Esophagus squamous epithelium (tissue), 4 donors: ENCODE data around the gene HEBP1.

Experiments
- CTCF ChIP-seq, 6 experiments: fragments of 450-650 bp in 4 of 6; fragments of 200-600 bp in 2 of 6; sonication (generic) in 2 of 6; IDR thresholded peaks; one replicate each; pipeline ENCODE4 v1.5.1; 2016 to 2019; ENCODE audit warnings: antibody characterized with exemption in 6 of 6, mild to moderate bottlenecking in 4 of 6, moderate library complexity in 4 of 6
- POLR2A ChIP-seq, 4 donors: fragments of 450-650 bp; IDR thresholded peaks; one replicate each; pipeline ENCODE4 v1.6.1; 2017; ENCODE audit warnings: antibody characterized with exemption in 4 of 4, mild to moderate bottlenecking in 4 of 4, moderate library complexity in 3 of 4

GRCh38 chr12:13028825-13029570 lies 28.9 kb upstream of the HEBP1 start:
- TF ChIP-seq CTCF (IDR thresholded peaks at IDR 0.05) (no peak), POLR2A (IDR thresholded peaks at IDR 0.05) (no peak)
